Activated CD4-positive, alpha-beta T cell treated with anti-CD3 and anti-CD28 coated beads, Interleukin-2, amount 50 U/mL, for 48 hours (primary cell): ENCODE measurements around the gene LGR6.
"Not testable (repeated sequence)": the region's sequence is repeated elsewhere in the genome, so short reads cannot be mapped to it uniquely, and the experiment has no call there.

Source experiments
- DNase-seq, 2 experiments: peaks; one replicate each; pipeline ENCODE4 v3.0.0-alpha.2; 2020

LGR6 gene

DNA sequence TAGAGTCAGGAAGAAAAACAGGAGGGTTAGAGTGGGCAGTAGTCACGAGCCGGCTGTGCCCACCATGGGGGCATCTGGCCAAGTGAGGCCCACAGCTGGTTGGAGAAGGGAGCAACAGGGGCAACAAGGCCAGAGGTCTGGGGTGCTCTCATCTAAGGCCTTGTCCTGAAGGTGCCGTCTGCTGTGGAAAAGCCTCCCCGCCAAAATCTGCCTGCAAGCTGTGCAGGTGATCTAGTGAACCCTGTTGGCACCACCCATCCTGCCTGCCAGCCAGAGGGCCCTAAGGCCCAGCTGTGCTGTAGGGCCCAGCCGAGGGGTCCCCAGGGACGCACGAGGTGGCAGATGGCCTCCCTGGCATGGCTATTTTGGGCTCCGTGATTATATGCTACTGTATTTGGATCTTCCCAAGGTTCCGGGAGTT lies 51.3 kb downstream of the LGR6 start:
- DNase-seq, result no peak

DNA sequence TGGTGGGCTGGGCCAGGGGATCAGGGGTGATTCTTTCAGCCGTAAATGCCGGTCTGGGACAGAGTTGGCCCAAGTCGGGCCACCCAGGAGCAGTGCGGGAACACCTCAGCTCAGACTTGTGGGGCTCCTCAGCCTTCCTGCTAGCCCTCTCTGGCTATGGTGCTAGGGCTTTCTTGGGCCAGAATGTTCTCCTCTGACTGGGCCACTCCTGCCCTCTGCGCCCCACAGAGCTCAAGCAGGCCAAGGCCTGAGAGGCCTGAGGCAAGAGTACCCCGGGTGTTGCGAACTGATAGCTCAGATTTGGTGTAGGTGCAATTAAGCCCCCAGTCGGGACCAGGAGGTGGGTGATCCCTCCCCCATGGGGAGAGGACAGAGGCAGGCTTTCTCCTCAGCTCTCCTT lies 51.8 kb downstream of the LGR6 start:
- DNase-seq, result no peak

DNA sequence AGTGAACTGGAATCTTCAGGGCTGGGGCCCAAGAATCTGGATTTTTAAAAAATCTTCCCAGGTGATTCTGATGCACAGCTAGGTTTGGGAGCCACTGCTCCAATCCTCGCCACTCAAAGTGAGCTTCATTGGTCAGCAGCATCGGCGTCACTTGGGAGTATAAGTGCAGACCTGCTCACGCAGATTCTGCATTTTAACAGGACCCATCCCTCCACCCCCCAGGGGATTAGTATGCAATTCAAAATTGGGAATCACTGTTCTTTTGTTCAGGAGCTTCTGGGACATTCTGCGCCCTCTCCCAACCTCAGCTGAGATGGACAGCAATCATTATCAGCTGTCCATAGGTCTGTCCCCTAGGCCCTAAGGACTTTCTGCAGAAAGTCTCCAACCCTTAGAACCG lies 53.5 kb downstream of the LGR6 start:
- DNase-seq, result no peak

DNA sequence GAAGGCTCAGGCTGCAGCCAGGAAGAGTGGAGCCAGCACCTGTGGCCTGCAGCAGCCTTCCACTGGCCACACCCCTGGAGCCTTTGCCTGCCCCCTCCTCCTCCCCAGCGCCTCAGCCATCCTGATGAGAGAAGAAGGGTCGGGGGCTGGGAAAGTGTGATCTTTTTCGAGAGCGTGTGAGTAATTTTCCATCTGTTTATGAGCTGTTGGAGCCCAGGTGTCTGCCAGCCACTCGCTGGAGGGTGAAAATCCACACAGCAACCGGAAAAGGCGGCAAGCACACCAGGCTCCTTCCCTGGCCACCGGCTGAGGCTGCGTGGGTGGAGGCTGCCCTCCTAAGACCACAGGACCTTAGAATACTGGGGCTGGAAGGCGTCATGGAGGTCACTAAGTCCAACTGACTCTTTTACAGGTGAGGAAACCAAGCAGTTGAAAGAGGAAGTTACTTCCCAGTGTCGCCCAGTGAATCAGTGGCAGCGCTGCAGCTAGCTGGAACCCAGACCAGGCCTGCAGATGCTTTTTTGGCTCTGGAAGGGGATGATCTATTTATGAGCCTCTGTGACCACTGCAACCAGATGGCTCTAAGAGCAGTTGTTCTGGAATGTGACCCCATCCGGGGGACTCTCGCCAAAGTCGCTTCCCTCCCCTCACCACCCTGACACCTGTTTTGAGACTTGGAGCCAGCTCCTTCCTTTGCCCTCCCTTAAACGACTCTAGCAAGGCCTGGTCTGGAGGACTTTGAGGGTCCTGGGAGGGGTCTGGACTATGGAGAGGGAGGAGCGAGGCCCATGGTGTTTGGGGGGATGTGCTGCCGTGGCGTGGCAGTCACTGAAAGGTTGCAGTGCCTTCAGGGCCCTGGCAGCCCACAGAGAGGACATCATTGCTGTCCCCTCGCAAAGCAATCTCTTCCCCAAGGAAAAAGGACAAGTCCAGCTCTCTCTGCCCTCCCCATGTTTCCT lies 54.5 kb downstream of the LGR6 start:
- DNase-seq, result no peak

DNA sequence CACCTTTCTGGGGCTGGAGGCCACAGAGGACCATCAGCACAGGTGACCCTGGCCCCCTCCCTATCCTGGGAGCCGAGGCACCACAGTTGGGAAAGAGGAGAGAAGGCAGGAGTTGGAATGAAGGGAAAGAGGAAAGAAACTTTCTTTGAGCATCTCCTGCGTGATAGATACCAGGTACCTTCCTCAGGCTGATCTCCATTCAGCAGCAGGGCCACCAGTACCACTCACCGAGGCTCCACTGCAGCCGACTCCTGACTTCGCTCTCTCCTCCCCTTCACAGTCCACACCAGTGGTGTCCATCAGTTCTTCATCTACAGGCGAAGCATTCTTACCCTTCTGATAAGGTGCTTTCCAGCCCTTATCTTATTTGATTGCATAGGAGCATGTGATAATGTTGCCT lies 55.3 kb downstream of the LGR6 start:
- no peak for DNase-seq

DNA sequence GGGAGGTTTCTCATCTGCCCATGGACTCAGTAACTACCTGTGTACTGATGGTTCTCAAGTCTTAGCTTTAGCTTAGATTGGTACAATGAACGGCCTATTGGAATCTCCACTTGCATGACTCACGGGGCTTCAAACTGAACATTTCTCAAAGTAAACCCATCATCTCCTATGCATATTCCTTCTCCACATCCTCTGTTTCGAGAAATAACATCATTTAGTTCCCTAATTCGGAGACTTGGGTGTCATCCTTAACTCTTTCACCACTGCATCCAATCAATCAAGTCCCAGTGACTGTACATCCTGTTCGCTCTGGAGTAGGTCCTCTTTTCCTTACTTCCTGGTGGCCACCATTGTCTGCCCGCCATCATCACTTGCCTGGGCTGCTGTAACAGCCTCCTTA lies 55.8 kb downstream of the LGR6 start:
- no peak for DNase-seq

DNA sequence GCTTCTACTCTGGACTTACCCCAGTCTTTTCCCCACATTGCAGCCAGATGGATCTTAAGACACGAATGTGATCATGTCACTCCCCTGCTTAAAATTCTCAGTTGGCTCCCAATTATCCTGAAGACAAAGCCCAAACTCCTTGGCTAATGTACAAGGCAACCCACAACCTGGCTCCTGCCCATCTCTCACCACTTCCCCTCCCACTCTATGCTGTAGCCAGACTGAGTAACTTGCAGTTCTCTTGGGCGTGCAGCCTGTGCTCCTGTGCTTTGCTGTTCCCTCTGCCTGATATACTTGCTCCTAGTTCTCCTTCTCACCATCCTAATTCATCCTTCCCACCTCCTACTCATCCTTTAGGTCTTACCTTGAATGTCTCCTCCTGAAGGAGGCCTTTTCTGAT lies 56.2 kb downstream of the LGR6 start:
- no peak for DNase-seq

DNA sequence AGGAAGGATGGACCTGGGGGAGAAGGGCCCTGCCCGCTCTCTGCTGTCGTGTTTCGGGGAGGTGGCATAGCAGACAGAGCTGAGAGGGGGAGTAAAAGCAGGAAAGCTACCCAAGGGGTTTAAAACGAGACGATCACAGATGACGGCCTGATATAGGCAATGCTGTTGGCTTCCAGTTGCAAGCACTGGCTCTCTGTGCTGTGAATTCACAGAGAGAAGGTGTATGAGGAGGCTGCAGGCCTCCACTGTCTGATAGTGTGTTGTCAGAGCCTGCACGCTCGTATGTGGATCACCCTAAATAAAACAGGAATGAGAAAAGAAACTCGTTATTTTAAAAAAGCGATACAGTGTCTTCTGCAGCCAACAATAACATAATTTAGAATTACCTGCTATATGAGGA lies 57.4 kb downstream of the LGR6 start:
- DNase-seq, result no peak

DNA sequence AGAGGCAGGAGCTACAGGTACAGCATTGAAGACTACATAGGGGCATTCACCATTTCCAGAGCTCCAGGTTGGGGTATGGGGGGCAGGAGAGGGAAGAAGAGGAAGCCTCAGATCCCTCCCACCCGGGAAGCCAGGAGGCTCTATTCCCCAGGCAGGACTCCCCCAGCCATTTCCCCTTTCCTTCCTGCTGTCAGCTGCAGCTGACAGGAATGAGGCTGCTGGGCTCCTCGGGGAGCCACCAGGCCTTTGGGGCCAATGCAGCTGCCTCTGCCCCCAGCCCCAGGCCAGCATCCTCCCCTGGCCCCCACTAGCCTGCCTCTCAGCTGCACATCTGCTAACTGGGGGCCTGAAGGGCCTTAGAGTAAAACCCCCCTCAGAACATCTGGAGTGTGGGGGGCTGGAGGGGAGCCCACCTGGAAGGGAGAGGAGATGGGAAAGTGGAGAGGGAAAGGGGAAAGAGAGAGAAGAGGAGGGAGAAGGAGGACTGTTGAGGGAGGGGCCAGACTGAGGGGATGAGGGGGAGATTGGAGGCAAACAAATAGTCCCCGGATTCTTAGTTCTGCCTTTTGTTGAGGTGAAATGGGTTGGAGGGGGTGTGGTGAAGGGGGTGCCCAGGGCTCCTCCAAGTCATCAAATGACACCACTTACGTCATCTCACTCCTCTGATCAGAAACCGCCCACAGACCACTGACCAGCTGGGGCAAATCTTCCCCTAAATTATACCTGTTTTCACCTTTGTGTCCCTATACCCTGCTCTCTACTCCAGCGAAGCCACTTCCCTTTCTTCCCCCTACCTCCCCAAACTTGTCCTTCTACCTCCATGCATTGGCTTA lies 58.0 kb downstream of the LGR6 start:
- DNase-seq, result no peak

DNA sequence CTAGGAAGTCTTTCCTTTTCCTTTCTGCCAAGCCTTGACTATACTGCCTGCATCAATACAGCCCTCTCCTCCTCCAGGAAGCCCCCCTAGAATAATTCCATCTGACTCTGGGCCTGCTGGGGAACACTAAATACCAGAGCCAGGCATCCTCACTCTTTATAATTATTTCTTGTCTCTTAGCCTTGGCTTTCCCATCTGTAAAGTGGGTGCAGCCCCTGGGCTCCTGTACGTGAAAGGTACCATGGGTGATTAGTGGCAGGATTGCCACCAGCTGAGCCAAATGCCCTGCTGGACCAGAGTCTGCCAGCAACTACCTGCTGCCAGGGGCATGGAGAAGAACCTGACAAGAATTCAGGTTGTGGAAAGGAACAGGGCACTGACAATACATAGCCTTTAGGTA lies 58.7 kb downstream of the LGR6 start:
- DNase-seq, result no peak

DNA sequence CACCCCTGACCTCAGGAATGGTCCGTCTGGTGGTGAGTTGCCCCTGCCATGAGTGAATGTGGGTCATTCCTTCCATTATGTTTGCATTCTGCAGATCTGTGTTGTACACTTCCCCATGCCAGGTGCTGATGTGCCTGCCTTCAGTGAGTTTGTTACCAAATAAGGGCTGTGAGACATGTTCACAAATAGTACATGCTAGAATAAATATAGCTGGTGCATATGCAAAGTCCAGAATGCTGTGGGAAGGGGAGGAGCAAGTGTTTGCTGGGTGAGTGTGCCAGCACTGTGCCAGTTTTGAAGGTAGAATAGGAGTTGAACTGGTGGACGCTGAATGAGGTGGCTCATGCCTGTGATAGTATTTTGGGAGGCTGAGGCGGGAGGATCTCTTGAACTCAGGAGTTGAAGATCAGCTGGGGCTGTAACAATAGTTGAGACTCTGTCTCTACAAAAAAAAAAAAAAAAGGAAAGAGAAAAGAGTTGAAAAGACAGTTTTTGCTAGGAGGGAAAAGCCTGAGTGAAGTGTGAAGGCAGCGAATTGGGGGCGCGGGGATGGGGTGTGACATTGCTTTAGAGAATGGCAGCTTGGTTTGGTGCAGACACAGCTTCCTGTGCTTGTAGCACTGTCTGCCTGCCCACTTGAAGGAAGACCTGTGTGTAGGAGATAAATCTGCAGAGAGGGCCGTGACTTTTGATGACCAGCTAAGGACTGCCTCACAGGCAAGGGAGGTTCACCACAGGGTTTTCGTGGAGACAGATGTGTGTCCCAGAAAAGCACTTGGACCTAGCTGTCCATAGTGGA lies 61.1 kb downstream of the LGR6 start:
- no peak for DNase-seq

DNA sequence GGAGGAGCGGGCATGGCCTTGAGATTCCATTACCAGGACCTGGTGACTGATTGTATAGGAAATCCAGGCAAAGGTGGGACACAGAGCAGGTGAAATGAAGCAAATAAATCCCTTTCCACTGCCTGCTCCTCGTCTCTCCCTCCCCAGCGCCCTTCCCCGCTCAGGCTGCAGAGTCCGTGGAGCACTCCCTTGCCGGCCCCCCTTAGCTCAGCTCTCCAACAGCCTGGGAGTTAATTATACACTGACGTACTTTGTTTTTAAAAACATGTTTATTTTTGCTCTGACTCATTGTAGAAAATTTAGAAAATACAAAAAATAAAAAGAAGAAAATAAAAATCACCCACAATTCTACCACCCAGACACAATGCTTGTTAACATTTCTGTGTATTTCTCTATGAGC lies 61.7 kb downstream of the LGR6 start:
- no peak for DNase-seq

DNA sequence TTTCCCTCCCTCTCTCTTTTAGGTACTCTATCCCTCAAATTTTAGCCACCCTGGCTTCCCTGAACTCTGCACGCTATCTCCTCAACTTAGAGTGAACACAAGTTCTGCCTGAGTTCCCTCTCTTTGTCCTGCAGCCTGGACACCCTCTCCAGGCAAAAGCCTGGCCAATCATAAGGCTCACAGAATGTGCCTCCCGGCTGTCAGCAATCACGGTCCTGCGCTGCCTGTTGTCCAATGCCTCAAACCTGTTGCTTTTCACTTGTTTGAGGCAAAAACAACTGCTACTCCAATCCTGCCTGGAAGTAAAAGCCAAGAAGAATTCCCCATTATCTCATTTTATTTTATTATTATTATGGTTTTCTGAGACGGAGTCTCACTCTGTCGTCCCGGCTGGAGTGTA lies 66.1 kb downstream of the LGR6 start:
- no peak for DNase-seq

DNA sequence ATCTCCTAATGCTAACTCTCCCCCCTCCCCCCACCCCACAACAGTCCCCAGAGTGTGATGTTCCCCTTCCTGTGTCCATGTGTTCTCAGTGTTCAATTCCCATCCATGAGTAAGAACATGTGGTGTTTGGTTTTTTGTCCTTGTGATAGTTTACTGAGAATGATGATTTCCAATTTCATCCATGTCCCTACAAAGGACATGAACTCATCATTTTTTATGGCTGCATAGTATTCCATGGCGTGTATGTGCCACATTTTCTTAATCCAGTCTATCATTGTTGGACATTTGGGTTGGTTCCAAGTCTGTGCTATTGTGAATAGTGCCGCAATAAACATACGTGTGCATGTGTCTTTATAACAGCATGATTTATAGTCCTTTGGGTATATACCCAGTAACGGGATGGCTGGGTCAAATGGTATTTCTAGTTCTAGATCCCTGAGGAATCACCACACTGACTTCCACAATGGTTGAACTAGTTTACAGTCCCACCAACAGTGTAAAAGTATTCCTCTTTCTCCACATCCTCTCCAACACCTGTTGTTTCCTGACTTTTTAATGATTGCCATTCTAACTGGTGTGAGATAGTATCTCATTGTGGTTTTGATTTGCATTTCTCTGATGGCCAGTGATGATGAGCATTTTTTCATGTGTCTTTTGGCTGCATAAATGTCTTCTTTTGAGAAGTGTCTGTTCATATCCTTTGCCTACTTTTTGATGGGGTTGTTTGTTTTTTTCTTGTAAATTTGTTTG lies 67.8 kb downstream of the LGR6 start:
- DNase-seq, result not testable (repeated sequence)

DNA sequence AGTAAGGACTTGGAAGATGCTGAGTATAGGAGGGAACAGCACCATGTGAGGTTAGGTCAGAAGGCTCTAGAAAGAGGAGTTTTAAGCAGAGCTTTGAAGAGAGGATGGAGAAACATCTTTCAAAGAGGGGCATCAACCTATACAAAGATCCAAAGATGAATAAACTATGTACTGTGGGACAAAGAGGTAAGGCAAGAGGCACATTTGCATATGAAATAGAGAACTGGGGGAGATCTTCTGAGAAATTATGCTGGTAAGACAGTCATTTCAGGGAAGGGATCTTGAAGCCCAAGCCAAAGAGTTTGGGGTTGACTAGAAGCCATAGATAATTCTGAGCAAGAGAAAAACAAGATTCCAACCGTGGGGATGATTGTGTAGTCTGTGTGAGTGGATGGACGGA lies 70.0 kb downstream of the LGR6 start:
- no peak for DNase-seq

DNA sequence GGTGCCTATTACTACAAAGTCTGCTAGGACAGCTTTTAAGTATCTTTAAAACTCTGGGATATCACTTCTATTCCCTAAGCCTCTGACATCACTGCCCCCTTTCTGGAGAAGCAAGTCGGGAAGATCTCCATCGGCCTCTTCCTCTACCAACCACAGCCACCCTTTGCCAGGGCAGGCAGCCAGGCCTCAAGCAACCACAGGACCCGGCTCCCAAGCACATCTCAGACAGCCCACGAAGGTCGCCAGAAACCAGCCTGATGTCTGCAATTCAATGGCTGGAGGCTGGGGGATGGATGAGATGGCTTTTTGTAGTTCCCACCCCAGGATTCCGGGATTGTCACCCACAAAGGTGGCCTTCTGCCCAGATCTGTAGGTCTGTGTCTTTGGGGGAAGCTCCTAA lies 70.7 kb downstream of the LGR6 start:
- DNase-seq, result no peak

DNA sequence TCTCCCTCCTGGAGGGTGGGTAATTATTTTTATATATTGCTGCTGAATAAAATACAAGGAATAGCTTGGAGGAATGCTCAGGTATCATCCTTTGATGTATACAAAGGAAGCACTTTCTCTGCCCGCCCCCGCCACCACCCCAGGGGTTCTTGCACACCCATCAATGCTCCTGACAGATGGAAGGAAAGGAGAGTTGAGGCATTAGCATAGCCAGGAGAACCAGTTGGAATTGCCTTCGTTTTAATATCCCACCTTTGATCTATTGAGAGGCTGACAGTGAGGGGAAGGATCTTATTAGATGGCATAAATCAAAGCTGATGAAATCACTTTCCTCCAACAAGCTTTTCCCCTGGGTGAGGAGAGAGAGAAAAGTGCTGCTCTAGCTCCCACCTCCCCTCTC lies 71.1 kb downstream of the LGR6 start:
- no peak for DNase-seq

DNA sequence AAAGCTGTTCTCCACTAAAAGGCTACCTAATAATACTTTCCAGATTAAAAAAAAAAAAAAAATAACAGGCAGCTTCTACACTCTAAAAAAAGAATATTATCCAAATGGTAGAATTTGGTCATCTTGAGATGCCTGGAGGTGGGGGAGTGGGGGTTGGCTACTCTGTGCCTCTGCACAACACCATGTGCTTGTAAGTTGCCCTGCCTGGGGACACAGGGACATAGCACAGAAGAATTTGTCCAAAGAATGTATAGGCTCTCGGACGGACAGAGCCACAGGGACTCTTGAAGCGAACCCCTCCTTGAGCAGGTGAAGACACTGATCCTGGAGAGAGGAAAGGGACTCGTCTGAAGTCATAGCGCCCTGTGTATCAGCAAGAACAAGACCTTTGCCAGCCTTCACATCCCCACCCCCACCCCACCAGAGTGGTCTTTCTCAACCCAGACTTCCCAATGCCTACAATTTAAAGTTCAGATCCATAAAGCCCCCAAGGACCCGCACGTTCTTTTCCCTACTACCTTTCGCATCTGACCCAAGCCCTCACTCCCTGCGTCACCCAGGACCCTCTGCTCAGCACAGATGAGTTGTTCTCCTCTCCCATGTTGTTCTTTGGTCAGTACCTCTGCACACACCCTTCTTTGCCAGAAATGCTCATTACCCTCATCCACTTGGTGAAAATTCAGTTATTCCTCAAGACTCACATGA lies 72.6 kb downstream of the LGR6 start:
- DNase-seq, result no peak

DNA sequence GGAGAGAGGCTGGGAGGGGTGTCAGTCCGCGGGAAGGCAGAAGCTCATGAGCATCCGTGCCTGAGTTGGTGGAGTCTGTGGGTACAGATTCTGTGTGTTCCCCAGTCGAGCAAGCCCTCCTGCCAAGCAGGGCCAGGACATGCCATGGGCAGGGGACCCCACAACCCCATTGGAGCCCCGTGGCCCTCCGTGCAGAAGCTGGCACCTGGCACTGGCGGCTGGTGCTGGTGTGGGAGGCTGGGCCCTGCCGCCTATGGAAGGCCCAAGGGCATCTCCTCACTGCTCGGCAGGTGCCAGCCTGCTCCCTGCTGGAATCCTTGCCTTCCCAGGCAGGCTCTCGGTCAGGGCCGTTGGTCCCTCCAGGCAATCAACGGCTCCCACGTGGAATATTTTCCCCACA lies 74.4 kb downstream of the LGR6 start:
- no peak for DNase-seq

DNA sequence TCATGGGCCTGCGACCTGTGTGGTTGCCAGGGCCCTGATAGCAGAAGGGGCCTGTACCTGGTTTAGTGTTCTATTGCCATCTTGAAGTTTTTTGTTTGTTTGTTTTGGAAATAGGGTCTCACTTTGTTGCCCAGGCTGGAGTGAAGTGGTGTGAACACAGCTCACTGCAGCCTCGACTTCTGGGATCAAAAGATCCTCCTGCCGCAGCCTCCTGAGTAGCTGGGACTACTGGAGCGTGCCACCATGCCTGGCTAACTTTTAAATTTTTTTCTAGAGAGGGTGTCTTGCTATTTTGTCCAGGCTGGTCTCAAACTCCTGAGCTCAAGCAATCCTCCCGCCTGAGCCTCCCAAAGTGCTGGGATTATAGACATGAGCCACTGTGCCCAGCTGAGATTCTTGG lies 75.2 kb downstream of the LGR6 start:
- DNase-seq, result no peak

DNA sequence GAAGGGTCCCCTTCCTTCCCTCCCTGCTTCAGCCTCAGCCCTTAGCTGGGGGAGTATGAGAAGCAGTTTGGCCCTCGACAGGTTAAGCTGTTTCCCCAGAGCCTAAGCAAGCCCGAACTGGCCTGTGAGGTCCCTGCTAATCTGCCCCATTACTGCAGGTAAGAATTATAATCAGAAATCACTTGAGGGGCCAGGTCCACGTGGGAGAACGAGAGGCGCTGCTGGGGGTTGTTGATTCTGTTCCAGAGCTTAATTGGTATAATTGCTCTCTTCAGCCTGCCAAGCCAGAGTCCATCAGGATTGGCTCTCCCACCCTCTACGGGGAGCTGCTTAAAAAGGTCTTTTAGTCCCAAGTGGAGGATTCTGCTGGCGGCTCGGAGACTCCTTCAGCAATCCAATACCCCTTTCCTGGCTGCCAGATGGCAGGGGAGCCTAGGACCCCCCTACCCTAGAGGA lies 77.3 kb downstream of the LGR6 start:
- DNase-seq, result no peak
